Jurkat, Clone E6-1 (cell line): ENCODE results near the gene BANF2.

Experiments used
- DNase-seq: peaks from one replicate; pipeline ENCODE4 v3.0.0-alpha.2; 2011; ENCODE audit warnings: low read depth, low spot score
- H3K4me3 ChIP-seq: 2 replicates; pipeline ENCODE4 v1.5.1; 2011; ENCODE audit warnings: mild to moderate bottlenecking, low read length, control low read depth, moderate library complexity

BANF2 gene

DNA sequence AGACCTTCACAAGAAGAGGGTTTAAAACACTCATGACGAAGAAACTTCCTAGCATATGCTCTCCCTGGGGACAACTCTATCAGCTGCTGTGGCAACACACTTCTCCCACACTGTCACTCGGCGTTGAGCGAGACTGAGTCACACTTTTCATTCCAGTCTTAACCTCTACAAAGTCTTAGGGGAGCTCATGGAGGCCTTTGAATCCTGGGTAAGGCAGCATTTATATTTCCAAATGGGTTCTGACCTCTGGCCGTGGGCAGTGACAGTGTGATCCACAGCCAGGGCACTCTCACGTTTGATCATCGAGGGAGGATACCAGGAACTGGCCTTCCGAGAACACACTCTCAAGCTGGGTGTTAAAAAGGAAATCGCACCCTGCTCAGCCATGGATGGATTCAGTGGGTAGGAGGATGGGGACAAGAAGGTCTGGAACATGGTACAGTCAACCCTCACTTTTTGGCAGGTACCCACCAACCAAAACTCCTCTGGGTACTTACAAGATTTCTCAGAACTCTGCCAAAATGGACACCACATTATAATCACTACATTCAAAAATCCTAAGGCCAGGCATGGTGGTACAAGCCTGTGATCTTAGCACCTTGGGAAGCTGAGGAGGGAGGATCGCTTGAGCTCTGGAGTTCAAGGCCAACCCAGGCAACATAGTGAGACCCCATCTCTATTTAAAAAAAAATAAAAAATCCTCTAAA, 37.3 kb upstream of the BANF2 start:
- no peak for DNase-seq
- H3K4me3 ChIP-seq = no peak overlapping the region

DNA sequence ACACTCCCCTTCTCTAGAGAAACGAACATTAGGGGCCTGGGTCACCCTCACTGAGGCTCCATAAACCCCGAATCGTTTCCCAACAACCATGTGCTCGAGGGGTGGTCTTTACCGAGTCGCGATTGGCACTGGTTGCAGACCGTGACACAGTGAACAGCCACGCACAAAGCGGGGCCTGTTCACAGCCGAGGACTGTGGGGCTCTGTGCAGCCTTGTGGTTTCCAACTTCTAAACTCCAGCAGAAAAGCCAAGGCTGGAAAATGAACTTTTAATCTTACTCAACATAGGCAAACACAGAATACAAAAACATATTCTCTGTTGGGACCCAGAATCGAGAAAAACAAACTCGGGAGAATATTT, 36.7 kb upstream of the BANF2 start:
- DNase-seq = no peak
- H3K4me3 ChIP-seq = no peak overlapping the region

DNA sequence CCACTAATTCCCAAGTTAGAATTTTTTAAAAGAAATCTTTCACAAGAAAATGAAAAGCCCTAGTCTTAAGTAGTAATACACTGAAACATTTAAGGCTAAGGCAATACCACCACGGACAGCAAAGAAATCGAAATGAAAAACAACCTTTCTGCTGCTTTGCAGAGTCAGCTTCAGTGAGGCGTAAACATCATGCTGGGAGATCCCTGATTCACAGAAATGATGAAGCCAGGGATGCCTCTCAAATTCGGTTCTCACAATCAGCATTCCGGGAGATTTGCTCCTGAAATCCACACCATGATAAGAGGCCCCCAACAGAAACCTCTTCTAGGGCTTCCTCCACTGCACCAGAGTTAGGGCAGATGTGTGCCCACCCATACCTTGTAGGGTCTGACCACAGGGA, 36.3 kb upstream of the BANF2 start:
- DNase-seq = no peak
- no peak overlapping the region for H3K4me3 ChIP-seq

DNA sequence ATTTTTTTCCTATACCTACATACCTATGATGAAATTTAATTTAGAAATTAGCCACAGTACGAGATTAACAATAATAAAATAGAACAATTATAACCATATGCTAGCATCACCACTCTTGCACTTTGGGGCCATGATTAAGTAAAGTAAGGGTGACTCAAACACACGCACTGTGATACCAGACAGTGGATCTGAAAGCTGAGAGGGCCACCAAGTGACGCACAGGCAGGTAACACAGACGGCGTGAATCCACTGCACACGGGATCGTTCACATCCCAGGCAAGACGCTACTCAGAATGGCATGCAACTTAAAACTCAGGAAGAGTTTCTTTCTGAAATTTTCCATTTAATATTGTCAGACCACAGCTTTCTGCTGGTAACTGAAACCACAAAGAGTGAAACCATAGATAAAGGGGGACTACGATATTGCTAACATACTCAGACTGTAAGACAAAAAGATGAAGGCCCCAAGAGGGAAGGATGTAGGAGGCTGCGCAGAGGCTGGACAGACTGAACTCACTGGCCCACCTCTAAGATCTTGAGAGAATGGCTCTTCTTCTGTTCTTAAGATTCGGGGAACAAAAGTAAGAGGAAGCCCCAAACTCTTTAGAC, 35.6 kb upstream of the BANF2 start:
- no peak for DNase-seq
- no peak overlapping the region for H3K4me3 ChIP-seq

DNA sequence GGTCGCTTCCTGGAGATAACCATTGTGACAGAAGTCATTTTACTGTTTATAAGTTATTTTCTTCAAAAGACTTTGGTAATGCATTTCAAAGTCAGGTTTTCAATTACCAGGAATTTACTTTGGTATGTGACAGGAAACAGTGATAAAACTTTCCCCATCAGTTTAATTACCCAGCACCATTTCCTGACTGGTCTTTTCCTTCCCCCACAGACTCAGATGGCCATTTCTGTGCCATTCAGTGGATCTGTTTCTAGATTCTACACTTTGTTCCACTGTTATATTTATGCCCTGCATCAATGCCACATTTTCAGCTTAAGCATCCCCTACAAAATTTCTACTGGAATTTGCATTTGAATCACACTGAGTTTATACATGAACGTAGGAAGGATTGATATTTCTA, 34.0 kb upstream of the BANF2 start:
- no peak for DNase-seq
- H3K4me3 ChIP-seq = no peak overlapping the region

DNA sequence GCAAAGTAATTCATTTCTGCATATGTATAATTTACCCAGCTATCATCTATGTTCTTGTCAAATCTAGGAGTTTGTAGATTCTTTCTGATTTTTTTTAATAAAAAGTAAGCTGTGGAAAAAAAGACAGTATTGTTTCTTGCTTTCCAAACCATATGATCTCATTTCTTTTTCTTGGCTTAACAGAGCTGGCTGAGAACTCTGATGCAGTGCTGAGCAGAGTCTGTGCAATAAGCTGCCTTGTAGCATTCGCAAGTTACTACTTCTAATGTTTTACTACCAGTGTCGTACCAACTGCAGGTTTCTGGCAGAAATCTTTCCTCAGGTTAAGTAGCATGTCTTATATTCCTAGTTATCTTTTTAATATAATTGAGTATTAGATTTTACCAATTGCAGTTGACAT, 33.3 kb upstream of the BANF2 start:
- DNase-seq = no peak

DNA sequence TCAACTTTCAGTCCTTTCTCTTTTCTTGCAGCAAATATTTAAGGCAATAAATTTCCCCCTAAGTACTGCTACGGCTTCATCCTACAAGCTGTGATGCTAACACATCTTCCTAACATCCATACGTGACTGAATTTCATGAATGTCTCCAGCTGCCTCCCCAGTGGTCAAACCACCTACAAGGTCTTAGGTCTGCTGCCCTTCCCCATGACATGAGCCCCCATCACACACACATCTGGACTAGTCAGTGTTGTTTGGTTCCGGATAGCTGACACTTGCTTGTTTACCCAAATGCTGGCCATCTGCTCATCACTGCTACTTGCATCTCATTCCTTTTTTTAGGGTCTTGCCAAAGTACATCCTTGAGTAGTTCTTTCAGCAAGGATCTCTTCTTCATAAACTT, 32.3 kb upstream of the BANF2 start:
- no peak overlapping the region for H3K4me3 ChIP-seq
- no peak for DNase-seq

More for the DNA sequence above, 33.3 kb upstream of the BANF2 start:
- no peak overlapping the region for H3K4me3 ChIP-seq

DNA sequence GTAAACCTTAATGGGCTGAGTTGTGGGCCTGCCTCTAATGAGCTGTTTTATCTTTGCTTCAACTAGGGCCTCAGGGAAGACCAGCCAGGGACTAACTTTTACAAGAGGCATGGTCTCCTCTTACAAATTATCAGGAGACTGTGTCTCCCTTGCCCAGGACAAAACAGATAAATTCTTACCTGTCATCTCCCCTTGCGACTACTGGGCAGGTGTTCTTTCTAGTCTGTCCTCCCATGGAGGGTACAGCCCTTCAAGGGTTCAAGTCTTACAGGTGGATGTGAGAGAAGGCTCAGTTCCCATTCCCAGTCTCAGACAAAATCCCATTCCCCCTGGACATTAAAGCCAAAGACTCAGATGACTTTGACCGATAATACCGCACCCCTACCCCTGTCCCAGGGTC, 31.3 kb upstream of the BANF2 start:
- no peak overlapping the region for H3K4me3 ChIP-seq
- DNase-seq = no peak

DNA sequence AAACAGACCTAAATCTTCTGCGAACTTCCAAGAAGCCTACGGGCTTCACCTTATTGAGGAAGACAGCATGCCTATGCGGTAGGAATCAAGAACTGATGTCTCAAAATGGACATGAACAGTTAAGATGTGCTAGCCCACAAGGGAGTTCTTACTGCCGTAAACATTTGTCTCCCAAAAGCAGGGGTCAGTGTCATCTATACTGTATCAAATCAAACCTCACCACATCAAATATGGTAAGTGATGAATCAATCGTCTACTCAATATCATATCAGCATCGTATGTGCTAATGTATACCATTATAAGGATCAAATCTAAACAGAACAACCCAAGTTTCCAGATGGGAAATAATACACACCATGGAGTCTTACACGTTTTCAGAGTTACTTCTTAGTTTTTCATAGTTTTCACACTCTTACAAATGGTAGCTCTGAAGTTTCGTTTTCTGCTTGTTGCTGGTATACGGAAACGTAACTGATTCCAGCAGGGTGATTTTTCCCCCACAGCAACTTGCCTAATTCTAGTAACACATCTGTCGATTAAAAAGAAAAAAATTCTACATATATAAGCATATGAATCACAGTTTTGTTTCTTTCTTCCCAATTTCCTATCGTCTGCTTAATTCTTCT, 30.3 kb upstream of the BANF2 start:
- DNase-seq = no peak
- H3K4me3 ChIP-seq = no peak overlapping the region

DNA sequence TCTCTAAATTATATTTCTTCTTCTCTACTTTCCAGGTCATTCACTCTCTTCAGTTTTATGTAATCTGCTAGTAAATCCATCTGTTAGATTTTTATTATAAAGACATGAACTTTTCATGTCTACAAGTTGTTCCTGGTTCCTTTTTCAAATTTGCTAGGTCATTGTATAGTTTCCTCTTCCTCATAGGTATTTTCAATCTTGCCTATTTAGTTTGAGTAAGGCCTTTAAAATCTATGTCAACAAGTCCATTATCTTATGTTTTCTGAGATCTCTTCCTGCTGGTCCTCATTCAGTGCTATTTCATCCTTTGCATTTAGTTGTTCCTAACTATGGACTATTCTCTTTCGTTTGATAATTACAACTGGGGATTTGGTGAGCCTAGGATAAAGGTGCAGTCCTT, 28.8 kb upstream of the BANF2 start:
- no peak overlapping the region for H3K4me3 ChIP-seq
- DNase-seq = no peak

DNA sequence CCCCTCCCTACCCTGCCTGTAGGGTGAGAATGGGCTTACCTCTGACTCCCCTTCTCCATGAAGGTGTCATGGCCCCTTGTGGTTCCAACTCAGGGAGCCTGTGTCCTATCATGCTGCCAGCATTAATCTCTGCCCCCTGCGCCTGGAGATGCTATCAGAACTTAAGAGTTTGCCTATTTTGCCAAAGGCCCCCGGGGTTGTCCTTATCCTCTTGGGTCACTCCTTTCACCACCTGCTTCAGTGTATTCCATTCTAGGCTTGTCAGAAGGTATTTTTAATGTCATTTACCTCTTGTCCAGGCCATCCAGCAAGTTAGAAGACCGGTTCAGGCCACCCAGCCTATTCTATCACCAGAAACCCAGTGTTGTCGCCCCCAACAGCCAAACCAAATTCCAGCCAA, 28.2 kb upstream of the BANF2 start:
- H3K4me3 ChIP-seq = no peak overlapping the region
- DNase-seq = no peak

DNA sequence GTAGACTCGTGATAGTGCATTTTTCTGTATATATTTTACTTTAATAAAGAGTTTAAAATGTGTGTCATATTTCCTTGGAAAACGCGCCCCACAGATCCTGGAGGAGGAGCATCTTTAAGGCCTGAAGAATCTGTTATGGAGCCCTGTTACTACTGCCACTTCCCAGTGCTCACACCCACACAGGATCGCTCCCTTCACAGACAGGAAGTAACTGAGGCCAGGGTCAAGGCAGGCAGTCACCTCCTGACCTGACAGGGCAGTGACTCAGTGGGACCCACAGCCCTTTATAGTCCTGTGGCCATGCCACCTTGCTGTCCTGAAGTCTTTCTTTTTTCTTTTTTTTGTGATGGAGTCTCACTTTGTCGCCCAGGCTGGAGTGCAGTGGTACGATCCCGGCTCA, 26.7 kb upstream of the BANF2 start:
- no peak for DNase-seq
- H3K4me3 ChIP-seq = no peak overlapping the region

DNA sequence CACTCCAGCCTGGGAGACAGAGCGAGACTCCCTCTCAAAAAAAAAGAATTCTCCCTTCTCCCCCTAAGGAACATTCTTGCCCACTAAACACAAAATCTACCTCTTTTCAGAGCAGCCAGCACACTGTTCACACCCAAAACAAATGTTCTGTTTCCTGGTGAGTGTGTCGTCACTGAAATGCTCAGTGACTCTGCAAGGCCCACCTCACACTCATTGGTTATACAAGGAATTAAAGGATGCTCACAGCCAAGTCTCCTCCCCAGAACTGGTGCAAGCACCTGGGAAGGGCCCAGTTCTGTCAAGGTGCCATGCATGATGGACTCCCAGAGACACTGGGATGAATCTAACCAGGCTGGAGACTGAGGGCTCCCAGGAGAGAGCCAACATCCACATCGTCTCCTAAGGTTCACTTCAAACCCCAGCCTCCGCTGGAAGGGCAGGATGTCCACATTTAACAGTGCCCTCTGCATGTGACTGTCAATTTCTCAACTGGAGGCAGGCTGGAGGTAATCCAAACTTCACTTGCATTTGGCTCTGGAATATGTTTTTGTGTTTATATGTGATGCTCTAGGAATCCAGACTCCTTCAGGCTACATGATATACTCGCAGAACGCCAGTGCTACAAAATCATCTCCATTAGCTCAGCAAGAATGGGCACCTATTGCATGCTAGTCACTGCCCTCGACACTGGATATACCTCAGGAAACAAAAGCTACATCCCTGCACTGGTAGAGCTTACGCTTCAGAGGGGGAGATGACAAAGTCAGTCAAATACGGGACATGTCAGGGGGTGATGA, 24.8 kb upstream of the BANF2 start:
- H3K4me3 ChIP-seq = no peak overlapping the region
- no peak for DNase-seq

DNA sequence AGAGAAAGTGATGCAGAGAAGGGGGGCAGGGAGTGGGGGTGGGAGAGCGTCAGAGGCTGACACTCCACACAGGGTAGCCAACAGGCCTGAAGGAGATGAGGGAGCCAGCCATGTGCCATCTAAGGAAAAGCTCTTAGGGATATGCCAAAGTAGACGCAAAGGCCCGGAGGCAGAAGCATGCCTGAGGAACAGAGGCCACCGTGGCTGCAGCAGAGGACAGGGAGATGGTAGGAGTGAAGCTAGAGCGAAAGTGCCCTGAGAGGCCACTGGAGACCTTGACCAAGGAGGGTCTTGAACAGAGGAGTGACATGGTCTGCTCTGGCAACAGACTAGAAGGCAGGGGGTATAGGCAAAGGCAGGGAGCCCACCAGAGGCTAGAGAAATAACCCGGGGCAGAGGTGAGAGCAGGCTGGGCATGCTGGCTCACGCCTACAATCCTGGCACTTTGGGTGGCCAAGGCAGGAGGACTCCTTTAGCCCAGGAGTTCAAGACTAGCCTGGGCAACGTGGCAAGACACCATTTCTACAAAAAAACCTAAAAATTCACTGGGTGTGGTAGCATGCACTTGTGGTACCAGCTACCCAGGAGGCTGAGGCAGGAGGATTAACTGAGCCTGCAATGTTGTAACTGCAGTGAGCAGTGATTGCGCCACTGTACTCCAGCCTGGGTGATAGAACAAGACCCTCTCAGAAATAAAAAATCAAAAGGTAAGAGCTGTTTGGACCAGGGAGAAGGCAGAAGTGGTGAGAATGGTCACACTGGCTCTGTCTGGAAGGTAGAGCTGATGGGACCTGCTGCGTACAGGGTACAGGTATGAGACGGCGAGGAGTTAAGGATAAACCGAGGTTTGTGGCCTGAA, 24.0 kb upstream of the BANF2 start:
- H3K4me3 ChIP-seq = no peak overlapping the region

DNA sequence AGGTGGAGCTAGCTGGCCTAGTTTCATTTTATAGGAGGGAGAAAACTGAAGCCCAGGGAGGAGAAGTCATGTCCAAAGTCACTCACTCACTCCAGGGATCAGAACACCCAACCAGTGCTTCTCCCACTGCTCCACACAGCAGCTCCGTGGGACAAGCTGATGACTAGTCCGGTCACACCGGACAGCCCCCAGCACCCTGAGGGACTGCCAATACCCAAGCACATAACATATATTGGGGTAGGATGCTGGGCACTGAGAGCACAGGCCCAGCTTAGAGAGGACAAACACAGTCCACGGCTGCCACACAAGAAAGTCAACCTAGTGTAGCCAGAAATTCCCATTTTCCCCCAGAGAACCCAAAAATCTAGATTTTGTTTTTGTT, 23.4 kb upstream of the BANF2 start:
- no peak for DNase-seq
- H3K4me3 ChIP-seq = no peak overlapping the region

More for the DNA sequence above, 24.0 kb upstream of the BANF2 start:
- DNase-seq = no peak

DNA sequence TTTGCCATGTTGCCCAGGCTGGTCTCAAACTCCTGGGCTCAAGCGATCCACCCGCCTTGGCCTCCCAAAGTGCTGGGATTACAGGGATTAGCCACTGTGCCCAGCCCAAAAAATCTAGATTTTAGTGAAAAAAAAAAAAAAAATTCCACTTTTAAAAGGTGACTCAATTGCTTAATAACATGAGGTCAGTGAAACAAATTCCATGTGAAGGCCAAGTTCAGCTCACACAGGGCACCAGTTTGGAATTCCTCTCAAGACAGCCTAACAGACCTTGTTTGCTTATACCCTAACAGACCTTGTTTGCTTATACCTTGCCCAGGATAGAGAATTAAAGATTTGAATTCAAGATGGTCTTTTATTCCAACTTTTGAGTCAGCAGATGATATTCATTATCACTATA, 22.8 kb upstream of the BANF2 start:
- no peak overlapping the region for H3K4me3 ChIP-seq
- DNase-seq = no peak

DNA sequence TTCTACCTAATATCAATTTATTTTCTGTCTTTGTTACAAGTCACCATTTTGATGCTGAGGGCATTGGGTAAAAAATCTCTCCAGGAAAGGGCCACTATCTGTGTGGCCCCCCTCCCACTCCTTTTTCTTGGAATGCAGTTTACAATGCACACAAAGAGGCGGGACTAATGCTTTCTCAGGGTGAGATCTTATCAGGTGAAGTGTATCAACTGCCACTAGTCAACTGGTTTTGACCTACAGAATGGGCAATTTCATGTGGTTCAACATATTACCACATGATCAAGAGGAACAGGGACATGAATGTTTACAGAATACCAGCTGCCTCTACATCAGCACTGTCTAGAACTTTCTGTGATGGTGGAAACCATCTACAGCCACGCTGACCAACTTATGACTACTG, 21.5 kb upstream of the BANF2 start:
- DNase-seq = no peak
- H3K4me3 ChIP-seq = no peak overlapping the region

DNA sequence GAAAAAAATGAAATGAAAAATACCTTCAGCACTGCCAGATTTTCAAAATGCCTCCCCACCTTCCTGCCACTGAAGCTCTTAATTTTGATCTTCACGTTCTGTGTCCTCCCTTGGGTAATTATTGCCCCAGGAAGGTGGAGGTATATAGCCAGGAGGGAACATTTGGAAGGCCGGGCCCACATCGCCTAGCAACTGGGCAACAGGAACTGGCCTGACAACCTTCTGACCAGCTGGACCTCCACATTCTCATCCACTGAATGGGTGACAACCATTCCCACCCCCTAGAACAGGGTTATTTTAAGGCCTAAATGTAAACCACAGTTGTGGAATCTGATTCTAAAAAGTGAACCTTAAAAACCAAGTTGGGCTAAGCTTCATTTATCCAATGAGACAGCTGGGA, 20.9 kb upstream of the BANF2 start:
- no peak overlapping the region for H3K4me3 ChIP-seq
- DNase-seq = no peak
